HK-2 (cell line): ENCODE data around the gene RGS6.
A peak's percentile ranks its signal among the peaks of the same experiment; 100 is the strongest.

ENCODE experiments used
- DNase-seq: peaks from one replicate; pipeline ENCODE4 v3.0.0-alpha.2; 2018; ENCODE audit not compliant: unreplicated experiment

RGS6 gene

GRCh38 chr14:72081137-72081536 lies 148.9 kb downstream of the RGS6 start:
- DNase-seq: no peak

GRCh38 chr14:72084935-72085334 lies 152.7 kb downstream of the RGS6 start:
- DNase-seq: no peak

GRCh38 chr14:72089625-72090024 lies 157.4 kb downstream of the RGS6 start:
- DNase-seq: no peak

- no peak for DNase-seq
Measured at GRCh38 chr14:72094844-72095582, 162.8 kb downstream of the RGS6 start.

- no peak for DNase-seq
Measured at GRCh38 chr14:72097173-72097783, 165.0 kb downstream of the RGS6 start.

GRCh38 chr14:72098210-72098609 lies 166.0 kb downstream of the RGS6 start:
- DNase-seq: no peak

- DNase-seq: no peak
Measured at GRCh38 chr14:72099566-72099965, 167.3 kb downstream of the RGS6 start.

- peak; percentile 35 for DNase-seq
Measured at GRCh38 chr14:72104011-72104613, 171.9 kb downstream of the RGS6 start.

- no peak for DNase-seq
Measured at GRCh38 chr14:72111911-72112310, 179.7 kb downstream of the RGS6 start.

GRCh38 chr14:72118841-72119240 lies 186.6 kb downstream of the RGS6 start:
- no peak for DNase-seq

GRCh38 chr14:72120315-72120714 lies 188.1 kb downstream of the RGS6 start:
- no peak for DNase-seq

GRCh38 chr14:72123755-72124154 lies 191.5 kb downstream of the RGS6 start:
- no peak for DNase-seq

GRCh38 chr14:72124171-72124570 lies 191.9 kb downstream of the RGS6 start:
- DNase-seq: no peak

- DNase-seq: no peak
Measured at GRCh38 chr14:72126091-72126490, 193.9 kb downstream of the RGS6 start.

- no peak for DNase-seq
Measured at GRCh38 chr14:72126561-72126960, 194.3 kb downstream of the RGS6 start.

- no peak for DNase-seq
Measured at GRCh38 chr14:72128629-72129028, 196.4 kb downstream of the RGS6 start.

- DNase-seq: no peak
Measured at GRCh38 chr14:72129291-72129690, 197.1 kb downstream of the RGS6 start.

- no peak for DNase-seq
Measured at GRCh38 chr14:72141084-72141483, 208.9 kb downstream of the RGS6 start.

- DNase-seq: no peak
Measured at GRCh38 chr14:72142328-72142727, 210.1 kb downstream of the RGS6 start.

- DNase-seq: no peak
Measured at GRCh38 chr14:72146241-72146640, 214.0 kb downstream of the RGS6 start.

- DNase-seq: no peak
Measured at GRCh38 chr14:72154645-72155378, 222.6 kb downstream of the RGS6 start.

- DNase-seq: no peak
Measured at GRCh38 chr14:72155379-72155993, 223.3 kb downstream of the RGS6 start.
